Activated CD8-positive, alpha-beta T cell treated with anti-CD3 and anti-CD28 coated beads for 36 hours (primary cell): ENCODE data around the gene ZIC4. TPM values are rescaled to one million over a fixed set of nuclear protein-coding genes. Genes with fewer than 3 reads are reported as not detected.

Source experiments
- ATAC-seq: fragments of 200-7000 bp; cut with Tn5 transposase; one replicate; pipeline ENCODE4 v1.10.0; 2021; ENCODE audit warnings: mild to moderate bottlenecking, moderate library complexity
- CTCF ChIA-PET: fragments of 350-600 bp; sonication (Branson Sonifier 250); formaldehyde crosslinking; loops from one replicate; lab custom pipeline; 2021; ENCODE audit warnings: antibody characterized with exemption; lab: Charles Lee
- POLR2A ChIA-PET: fragments of 350-600 bp; sonication (Branson Sonifier 250); formaldehyde crosslinking; loops from one replicate; lab custom pipeline; 2021; ENCODE audit warnings: antibody characterized with exemption; lab: Charles Lee
- DNase-seq: peaks from one replicate; pipeline ENCODE4 v3.0.0-alpha.2; 2020
- H3K27ac Mint-ChIP-seq: one replicate; pipeline ENCODE4 v1.8.0; 2021; ENCODE audit warnings: mild to moderate bottlenecking, mixed read lengths
- H3K27me3 Mint-ChIP-seq: one replicate; pipeline ENCODE4 v1.8.0; 2021; ENCODE audit warnings: mixed read lengths
- H3K36me3 Mint-ChIP-seq: one replicate; pipeline ENCODE4 v1.8.0; 2021; ENCODE audit warnings: low read depth, mixed read lengths
- H3K4me1 Mint-ChIP-seq: one replicate; pipeline ENCODE4 v1.8.0; 2021; ENCODE audit warnings: low read depth, mixed read lengths
- H3K4me3 Mint-ChIP-seq: one replicate; pipeline ENCODE4 v1.8.0; 2021; ENCODE audit warnings: mild to moderate bottlenecking, moderate library complexity, mixed read lengths
- H3K9me3 Mint-ChIP-seq: one replicate; pipeline ENCODE4 v1.8.0; 2021; ENCODE audit warnings: mixed read lengths
- CTCF ChIP-seq: fragments of 200-600 bp; IDR thresholded peaks from one replicate; pipeline ENCODE4 v1.8.0; 2022; ENCODE audit warnings: antibody characterized with exemption, mild to moderate bottlenecking
- intact Hi-C: fragments of 100-400 bp; cut with micrococcal nuclease; formaldehyde crosslinking; loops from one replicate; pipeline ENCODE4 v1.10.0; 2022
- total RNA-seq, 2 experiments: library from RNA; stranded (reverse); gene quantifications; one replicate each; pipeline ENCODE4 v1.2.3, GENCODE V29; 2021

ZIC4 gene
- total RNA-seq, 2 experiments from 2014 or later: not detected

- CTCF ChIA-PET: no interaction called here
- Mint-ChIP-seq H3K36me3 (no peaks in the 10 kb centered on the region), H3K27ac (no peak overlapping the region), H3K4me3 (no peak overlapping the region), H3K27me3 (peaks cover 63% of the 10 kb centered on the region), H3K9me3 (peaks cover 2% of the 10 kb centered on the region), H3K4me1 (no peaks in the 10 kb centered on the region)
- intact Hi-C loops: no loop called here
- POLR2A ChIA-PET: interaction anchor here (1.1 kb wide), 1 partner anchor 15 kb away, joined by 3 read pairs; no protein-coding TSS in a partner anchor
- ATAC-seq (no peak), DNase-seq (no peak)
- no peak for TF ChIP-seq CTCF
Observed at GRCh38 chr3:147397875-147398812, 8.2 kb downstream of the ZIC4 start.

- Mint-ChIP-seq H3K27me3 (peaks cover 66% of the 10 kb centered on the region), H3K9me3 (peaks cover 2% of the 10 kb centered on the region), H3K4me3 (no peak overlapping the region), H3K27ac (no peak overlapping the region), H3K36me3 (peaks cover 1% of the 10 kb centered on the region), H3K4me1 (no peaks in the 10 kb centered on the region)
- DNase-seq (no peak), ATAC-seq (no peak)
- intact Hi-C loops: no loop called here
- ChIA-PET CTCF (no interaction called here), POLR2A (interaction anchor here (1.1 kb wide), 1 partner anchor 15 kb away, joined by 3 read pairs; no protein-coding TSS in a partner anchor)
- no peak for TF ChIP-seq CTCF
Observed at GRCh38 chr3:147397155-147397874, 9.0 kb downstream of the ZIC4 start.

- H3K36me3 Mint-ChIP-seq: peaks cover 3% of the 10 kb centered on the region
- ChIA-PET CTCF (no interaction called here), POLR2A (interaction anchor here (1.1 kb wide), 1 partner anchor 16 kb away, joined by 3 read pairs; no protein-coding TSS in a partner anchor)
- no peaks in the 10 kb centered on the region for H3K4me1 Mint-ChIP-seq
- H3K9me3 Mint-ChIP-seq: peaks cover 2% of the 10 kb centered on the region
- H3K27ac Mint-ChIP-seq: no peak overlapping the region
- DNase-seq (no peak), ATAC-seq (no peak)
- no peak for TF ChIP-seq CTCF
- intact Hi-C loops: no loop called here
- H3K4me3 Mint-ChIP-seq: no peak overlapping the region
- peaks cover 68% of the 10 kb centered on the region for H3K27me3 Mint-ChIP-seq
Observed at GRCh38 chr3:147396712-147397046, 9.7 kb downstream of the ZIC4 start.

- peaks cover 4% of the 10 kb centered on the region for H3K9me3 Mint-ChIP-seq
- DNase-seq: no peak
- no peak for TF ChIP-seq CTCF
- peaks cover 3% of the 10 kb centered on the region for H3K36me3 Mint-ChIP-seq
- ChIA-PET POLR2A (no interaction called here), CTCF (interaction anchor here (1.0 kb wide), 1 partner anchor 15 kb away, joined by 3 read pairs; no protein-coding TSS in a partner anchor)
- no peak overlapping the region for H3K4me3 Mint-ChIP-seq
- H3K27me3 Mint-ChIP-seq: peaks cover 74% of the 10 kb centered on the region
- intact Hi-C loops: no loop called here
- H3K27ac Mint-ChIP-seq: no peak overlapping the region
- no peaks in the 10 kb centered on the region for H3K4me1 Mint-ChIP-seq
- ATAC-seq: no peak
Observed at GRCh38 chr3:147395899-147396711, 10.2 kb downstream of the ZIC4 start.
